B cell (primary cell): ENCODE results near the gene CHD6. TPM values are rescaled to one million over a fixed set of nuclear protein-coding genes. Genes with fewer than 3 reads are reported as not detected.

Source experiments
- ATAC-seq: fragments of 200-7000 bp; cut with Tn5 transposase; one replicate; pipeline ENCODE4 v1.10.0; 2021; ENCODE audit warnings: low read depth, mild to moderate bottlenecking, moderate number of reproducible peaks, moderate library complexity
- CTCF ChIA-PET: fragments of 350-600 bp; sonication (Branson Sonifier 250); formaldehyde crosslinking; loops from one replicate; lab custom pipeline; 2021; ENCODE audit warnings: antibody characterized with exemption, inconsistent platforms; lab: Charles Lee
- POLR2A ChIA-PET: fragments of 350-600 bp; sonication (Branson Sonifier 250); formaldehyde crosslinking; loops from one replicate; lab custom pipeline; 2021; ENCODE audit warnings: antibody characterized with exemption; lab: Charles Lee
- DNase-seq: peaks from one replicate; pipeline ENCODE4 v3.0.0; 2013
- H2AFZ ChIP-seq: 2 replicates; pipeline ENCODE4 v1.6.1; 2012; ENCODE audit warnings: mild to moderate bottlenecking, low read depth, low read length; ENCODE audit not compliant: insufficient read depth, poor library complexity, severe bottlenecking
- H3K27ac ChIP-seq, 2 donors: 1 replicate in 1 of 2; 2 replicates in 1 of 2; pipeline ENCODE4 v1.5.1; 2012 to 2013; ENCODE audit warnings: low read length in 2 of 2, mild to moderate bottlenecking in 2 of 2, moderate library complexity in 1 of 2
- H3K27me3 ChIP-seq, 4 experiments: fragments of 200-600 bp in 1 of 4; sonication (generic) in 1 of 4; replicated peaks in 1 of 4; 1 replicate in 2 of 4; 2 replicates in 2 of 4; pipeline versions ENCODE4 v1.6.1 to v1.7.0; 2013 to 2016; ENCODE audit warnings: low read length in 3 of 4, mild to moderate bottlenecking in 2 of 4, mixed read lengths in 1 of 4, moderate library complexity in 1 of 4; ENCODE audit not compliant: insufficient read depth in 4 of 4, control insufficient read depth in 3 of 4; ENCODE audit errors: control extremely low read depth in 1 of 4
- H3K36me3 ChIP-seq, 2 experiments: replicated peaks in 1 of 2; 1 replicate in 1 of 2; 2 replicates in 1 of 2; pipeline versions ENCODE4 v1.6.1 to v1.7.1; 2013; ENCODE audit warnings: low read length in 1 of 2; ENCODE audit not compliant: insufficient read depth in 2 of 2, control insufficient read depth in 1 of 2; ENCODE audit errors: control extremely low read depth in 1 of 2, extremely low read depth in 1 of 2
- H3K4me1 ChIP-seq, 2 donors: fragments of 200-600 bp in 1 of 2; sonication (generic) in 1 of 2; 1 replicate in 1 of 2; 2 replicates in 1 of 2; pipeline versions ENCODE4 v1.5.1 to v1.6.1; 2013 to 2017; ENCODE audit warnings: low read length in 2 of 2; ENCODE audit not compliant: control insufficient read depth in 2 of 2, insufficient read depth in 2 of 2
- H3K4me2 ChIP-seq: replicated peaks from 2 replicates; pipeline ENCODE3; 2012; ENCODE audit warnings: mild to moderate bottlenecking, low read depth, low read length; ENCODE audit not compliant: poor library complexity, severe bottlenecking
- H3K4me3 ChIP-seq, 5 experiments: fragments of 200-600 bp in 1 of 5; sonication (generic) in 1 of 5; 1 replicate in 3 of 5; 2 replicates in 2 of 5; pipeline versions ENCODE4 v1.5.1 to v1.7.0; 2011 to 2016; ENCODE audit warnings: low read length in 4 of 5, mild to moderate bottlenecking in 4 of 5, low read depth in 2 of 5, control low read depth in 1 of 5, moderate library complexity in 1 of 5; ENCODE audit not compliant: insufficient read depth in 1 of 5; ENCODE audit errors: control extremely low read depth in 1 of 5, extremely low read depth in 1 of 5
- H3K79me2 ChIP-seq: fragments of 200-600 bp; sonication (generic); one replicate; pipeline ENCODE4 v1.6.0; 2016; ENCODE audit warnings: low read length; ENCODE audit not compliant: control insufficient read depth, insufficient read depth
- H3K9ac ChIP-seq: fragments of 200-600 bp; sonication (generic); 2 replicates; pipeline ENCODE4 v1.6.1; 2017; ENCODE audit warnings: mild to moderate bottlenecking, low read length, moderate library complexity
- H3K9me3 ChIP-seq, 3 donors: one replicate each; pipeline versions ENCODE4 v1.6.1 to v1.7.1; 2013; ENCODE audit warnings: low read length in 2 of 3; ENCODE audit not compliant: control insufficient read depth in 2 of 3, insufficient read depth in 1 of 3; ENCODE audit errors: control extremely low read depth in 1 of 3
- H4K20me1 ChIP-seq: 2 replicates; pipeline ENCODE4 v1.6.0; 2012; ENCODE audit warnings: mild to moderate bottlenecking, low read length; ENCODE audit not compliant: insufficient read depth, control insufficient read depth, poor library complexity, severe bottlenecking
- H3K27ac Mint-ChIP-seq: one replicate; pipeline ENCODE4 v1.8.0; 2021; ENCODE audit warnings: mixed read lengths
- H3K27me3 Mint-ChIP-seq: one replicate; pipeline ENCODE4 v1.8.0; 2021; ENCODE audit warnings: mixed read lengths
- H3K4me1 Mint-ChIP-seq: one replicate; pipeline ENCODE4 v1.8.0; 2021; ENCODE audit warnings: mixed read lengths
- H3K4me3 Mint-ChIP-seq: one replicate; pipeline ENCODE4 v1.8.0; 2021; ENCODE audit warnings: mixed read lengths
- H3K9me3 Mint-ChIP-seq: one replicate; pipeline ENCODE4 v1.8.0; 2022; ENCODE audit warnings: mixed read lengths; ENCODE audit not compliant: insufficient read depth
- EZH2 ChIP-seq: IDR thresholded peaks from 2 replicates; pipeline ENCODE4 v1.6.1; 2012; ENCODE audit warnings: borderline replicate concordance, low read depth, mild to moderate bottlenecking, moderate library complexity, low read length; ENCODE audit not compliant: insufficient read depth, poor library complexity, severe bottlenecking
- WGBS: methylation state at CpG from one replicate; pipeline ENCODE4 v1.1.5; 2013; ENCODE audit warnings: missing lambda C conversion rate; ENCODE audit not compliant: insufficient coverage; 5-methylcytosine and 5-hydroxymethylcytosine counted together
- intact Hi-C: fragments of 100-400 bp; cut with micrococcal nuclease; formaldehyde crosslinking; loops from one replicate; pipeline ENCODE4 v1.10.0; 2022
- polyA plus RNA-seq: library from polyadenylated mRNA; depleted of rRNA; stranded (reverse); fragments of >200 nt; gene quantifications from 2 replicates; pipeline ENCODE4 v1.2.3, GENCODE V29; 2012
- total RNA-seq, 2 donors: library from RNA; stranded (reverse); fragments of 120-200 nt in 1 of 2; gene quantifications; 1 replicate in 1 of 2; 2 replicates in 1 of 2; pipeline versions ENCODE4 v1.2.3 to v1.2.4, GENCODE V29; 2013 to 2022
- TF ChIP-seq, protein P1 (sequence below): fragments of 200-600 bp; IDR thresholded peaks from one replicate; pipeline ENCODE4 v1.8.0; 2022; ENCODE audit warnings: antibody characterized with exemption, mild to moderate bottlenecking

The CHD6 gene
- total and polyA plus RNA-seq, 2 donors (not counting 1 experiment from before 2014, with no cell fraction given): 10.3 to 117 TPM

GRCh38 chr20:41467220-41467619 is 151.0 kb downstream of the CHD6 start:
- H3K27ac Mint-ChIP-seq: no peak overlapping the region
- no peaks in the 10 kb centered on the region for H3K27me3 Mint-ChIP-seq
- DNase-seq (no peak), ATAC-seq (no peak)
- no peaks in the 10 kb centered on the region for H3K79me2 ChIP-seq
- intact Hi-C loops: no loop called here
- H4K20me1 ChIP-seq: no peaks in the 10 kb centered on the region
- H3K4me1 Mint-ChIP-seq: no peaks in the 10 kb centered on the region
- H3K27ac ChIP-seq: no peak overlapping the region
- no peaks in the 10 kb centered on the region for H3K4me1 ChIP-seq
- no peak overlapping the region for H3K4me3 Mint-ChIP-seq
- H3K9me3 Mint-ChIP-seq: peaks cover 2% of the 10 kb centered on the region
- no peak overlapping the region for H3K4me2 ChIP-seq
- no peak overlapping the region for H3K4me3 ChIP-seq
- POLR2A ChIA-PET: no interaction called here
- no CpG with 5 or more reads among the region's 3 CpGs for WGBS
- H3K27me3 ChIP-seq: no peaks in the 10 kb centered on the region
- H3K9me3 ChIP-seq: peaks cover 3 to 4% (median 4%) of the 10 kb centered on the region in 3 donors
- no peak overlapping the region for H2AFZ ChIP-seq
- TF ChIP-seq, protein P1, sequence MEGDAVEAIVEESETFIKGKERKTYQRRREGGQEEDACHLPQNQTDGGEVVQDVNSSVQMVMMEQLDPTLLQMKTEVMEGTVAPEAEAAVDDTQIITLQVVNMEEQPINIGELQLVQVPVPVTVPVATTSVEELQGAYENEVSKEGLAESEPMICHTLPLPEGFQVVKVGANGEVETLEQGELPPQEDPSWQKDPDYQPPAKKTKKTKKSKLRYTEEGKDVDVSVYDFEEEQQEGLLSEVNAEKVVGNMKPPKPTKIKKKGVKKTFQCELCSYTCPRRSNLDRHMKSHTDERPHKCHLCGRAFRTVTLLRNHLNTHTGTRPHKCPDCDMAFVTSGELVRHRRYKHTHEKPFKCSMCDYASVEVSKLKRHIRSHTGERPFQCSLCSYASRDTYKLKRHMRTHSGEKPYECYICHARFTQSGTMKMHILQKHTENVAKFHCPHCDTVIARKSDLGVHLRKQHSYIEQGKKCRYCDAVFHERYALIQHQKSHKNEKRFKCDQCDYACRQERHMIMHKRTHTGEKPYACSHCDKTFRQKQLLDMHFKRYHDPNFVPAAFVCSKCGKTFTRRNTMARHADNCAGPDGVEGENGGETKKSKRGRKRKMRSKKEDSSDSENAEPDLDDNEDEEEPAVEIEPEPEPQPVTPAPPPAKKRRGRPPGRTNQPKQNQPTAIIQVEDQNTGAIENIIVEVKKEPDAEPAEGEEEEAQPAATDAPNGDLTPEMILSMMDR: no peak
- TF ChIP-seq EZH2: no peak
- H3K9ac ChIP-seq: no peak overlapping the region
- CTCF ChIA-PET: no interaction called here
- H3K36me3 ChIP-seq: peaks cover 6 to 29% of the 10 kb centered on the region in 2 experiments

DNA sequence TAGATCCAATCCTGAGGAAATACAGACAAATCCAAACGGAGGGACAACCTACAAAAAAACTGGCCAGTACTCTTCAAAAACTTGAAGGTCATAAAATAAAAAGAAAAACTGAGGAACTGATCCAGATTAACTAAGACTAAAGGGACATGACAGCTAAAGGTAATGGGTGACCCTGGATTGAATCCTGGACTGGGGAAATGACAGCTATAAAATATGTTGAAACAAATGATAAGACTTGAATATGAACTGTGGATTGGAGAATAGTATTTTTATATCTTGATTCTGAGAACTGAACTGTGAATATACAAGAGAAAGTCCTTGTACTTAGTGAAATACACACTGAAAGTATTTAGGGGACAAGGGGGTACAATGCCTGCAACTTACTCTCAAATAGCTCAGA is 154.6 kb downstream of the CHD6 start:
- WGBS: no CpG with 5 or more reads among the region's 1 CpG
- Histone ChIP-seq H3K4me2 (no peak overlapping the region), H3K4me3 (no peak overlapping the region), H3K79me2 (no peaks in the 10 kb centered on the region), H3K27me3 (no peaks in the 10 kb centered on the region), H3K9ac (no peak overlapping the region), H3K27ac (no peak overlapping the region), H3K4me1 (no peaks in the 10 kb centered on the region), H3K9me3 (peaks cover 4 to 12% (median 6%) of the 10 kb centered on the region in 3 donors), H3K36me3 (peaks cover 6 to 12% of the 10 kb centered on the region in 2 experiments), H4K20me1 (no peaks in the 10 kb centered on the region), H2AFZ (no peak overlapping the region)
- no peak for DNase-seq
- H3K4me3 Mint-ChIP-seq: no peak overlapping the region
- no peak for ATAC-seq
- intact Hi-C loops: no loop called here
- ChIA-PET CTCF (no interaction called here), POLR2A (no interaction called here)
- H3K4me1 Mint-ChIP-seq: no peaks in the 10 kb centered on the region
- TF ChIP-seq EZH2: no peak
- TF ChIP-seq, protein P1: no peak
- H3K27me3 Mint-ChIP-seq: no peaks in the 10 kb centered on the region
- no peak overlapping the region for H3K27ac Mint-ChIP-seq
- peaks cover 2% of the 10 kb centered on the region for H3K9me3 Mint-ChIP-seq
